Left lobe of liver (tissue), 2 donors: Measurements from ENCODE around the gene PATE4. TPM values are rescaled to one million over a fixed set of nuclear protein-coding genes. Genes with fewer than 3 reads are reported as not detected.
"Not testable (repeated sequence)": the region's sequence is repeated elsewhere in the genome, so short reads cannot be mapped to it uniquely, and the experiment has no call there.

ENCODE experiments used
- ATAC-seq: fragments of 200-7000 bp; cut with Tn5 transposase; one replicate; pipeline ENCODE4 v1.9.1; 2020; ENCODE audit warnings: mild to moderate bottlenecking, moderate library complexity
- DNase-seq: peaks from one replicate; pipeline ENCODE4 v3.0.0-alpha.2; 2020; ENCODE audit warnings: low spot score
- total RNA-seq: library from RNA; stranded (reverse); gene quantifications from one replicate; pipeline ENCODE4 v1.2.1, GENCODE V29; 2021
- donor health status: DM: no; HTN: no; CAD: no; lungs with moderate emphysema.
- donor health status: DM: no; HTN: yes; CAD: no.

PATE4 gene
- total RNA-seq: not detected

GRCh38 chr11:125833016-125833415 lies at the start of gene PATE4:
TSS of gene PATE4 (plus strand) at chr11:125833316. CDS start at chr11:125833360, 44 bp downstream.
- DNase-seq (no peak), ATAC-seq (no peak)

GRCh38 chr11:125784678-125785077 lies 48.4 kb upstream of the PATE4 start:
- ATAC-seq (no peak), DNase-seq (no peak)

- ATAC-seq: no peak
These were observed 45.3 kb upstream of the PATE4 start, which contains the start of gene PATE3 for GRCh38 chr11:125787827-125788226. TSS of gene PATE3 (plus strand) at chr11:125788127. CDS start at chr11:125788152, 25 bp downstream.

GRCh38 chr11:125790825-125791224 lies 42.3 kb upstream of the PATE4 start:
- ATAC-seq (no peak), DNase-seq (no peak)

More at GRCh38 chr11:125787827-125788226, 45.3 kb upstream of the PATE4 start, which contains the start of gene PATE3:
- DNase-seq: no peak

GRCh38 chr11:125797641-125798040 lies 35.5 kb upstream of the PATE4 start:
- DNase-seq: no peak

GRCh38 chr11:125799808-125800207 lies 33.3 kb upstream of the PATE4 start:
- ATAC-seq: no peak
- DNase-seq: no peak

More at GRCh38 chr11:125797641-125798040, 35.5 kb upstream of the PATE4 start:
- no peak for ATAC-seq

- no peak for ATAC-seq
- DNase-seq: no peak
These were observed 30.7 kb upstream of the PATE4 start for GRCh38 chr11:125802387-125802786.

- DNase-seq: no peak
- no peak for ATAC-seq
These were observed 25.2 kb upstream of the PATE4 start for GRCh38 chr11:125807909-125808308.

- DNase-seq (no peak), ATAC-seq (no peak)
These were observed 2.6 kb downstream of the PATE4 start for GRCh38 chr11:125835748-125836147.

GRCh38 chr11:125842321-125842948 lies 9.3 kb downstream of the PATE4 start:
- DNase-seq (no peak), ATAC-seq (no peak)

- ATAC-seq: no peak
These were observed 13.1 kb downstream of the PATE4 start for GRCh38 chr11:125846188-125846587.

GRCh38 chr11:125857670-125858069 lies 24.6 kb downstream of the PATE4 start:
- not testable (repeated sequence) for DNase-seq, ATAC-seq

More at GRCh38 chr11:125846188-125846587, 13.1 kb downstream of the PATE4 start:
- DNase-seq: no peak

GRCh38 chr11:125862786-125863185 lies 29.7 kb downstream of the PATE4 start:
- DNase-seq, ATAC-seq: not testable (repeated sequence)

- not testable (repeated sequence) for DNase-seq, ATAC-seq
These were observed 32.2 kb downstream of the PATE4 start for GRCh38 chr11:125865354-125865753.

- no peak for ATAC-seq
- no peak for DNase-seq
These were observed 36.4 kb downstream of the PATE4 start for GRCh38 chr11:125869521-125869920.

- DNase-seq: no peak
- peak; percentile 56 for ATAC-seq
These were observed 38.4 kb downstream of the PATE4 start for GRCh38 chr11:125871391-125872137.

- ATAC-seq (no peak), DNase-seq (no peak)
These were observed 39.0 kb downstream of the PATE4 start for GRCh38 chr11:125872138-125872491.

GRCh38 chr11:125873881-125874555 lies 40.9 kb downstream of the PATE4 start:
- DNase-seq (no peak), ATAC-seq (no peak)

- ATAC-seq (peak; percentile 98), DNase-seq (no peak)
These were observed 41.5 kb downstream of the PATE4 start for GRCh38 chr11:125874556-125875124.

GRCh38 chr11:125881291-125881690 lies 48.2 kb downstream of the PATE4 start:
- DNase-seq (no peak), ATAC-seq (no peak)

GRCh38 chr11:125883375-125883774 lies 50.3 kb downstream of the PATE4 start:
- DNase-seq: no peak
- ATAC-seq: no peak
